Activated naive CD4-positive, alpha-beta T cell treated with Interleukin-2 at 50 U/mL for 16 hours (primary cell): ENCODE data around the gene CARD9.
"Not testable (repeated sequence)": the region's sequence is repeated elsewhere in the genome, so short reads cannot be mapped to it uniquely, and the experiment has no call there.

Experiments
- DNase-seq: peaks from one replicate; pipeline ENCODE4 v3.0.0-alpha.2; 2020

CARD9 gene

GRCh38 chr9:136363106-136363948 lies 10.1 kb downstream of the CARD9 start, which contains the start of gene DNLZ:
TSS of gene DNLZ (minus strand) at chr9:136363744. CDS start at chr9:136363714, 30 bp downstream.
- peak; percentile 92 for DNase-seq

GRCh38 chr9:136362450-136362784 lies 11.1 kb downstream of the CARD9 start:
- no peak for DNase-seq

GRCh38 chr9:136361754-136362449 lies 11.6 kb downstream of the CARD9 start:
- no peak for DNase-seq

- DNase-seq, result no peak
Observed at GRCh38 chr9:136361047-136361753, 12.3 kb downstream of the CARD9 start.

GRCh38 chr9:136359774-136360718 lies 13.4 kb downstream of the CARD9 start:
- DNase-seq, result no peak

GRCh38 chr9:136358888-136359287 lies 14.6 kb downstream of the CARD9 start:
- no peak for DNase-seq

GRCh38 chr9:136358016-136358415 lies 15.5 kb downstream of the CARD9 start:
- no peak for DNase-seq

GRCh38 chr9:136357202-136357725 lies 16.2 kb downstream of the CARD9 start:
- DNase-seq, result no peak

- DNase-seq, result no peak
Observed at GRCh38 chr9:136355616-136356557, 17.6 kb downstream of the CARD9 start.

- no peak for DNase-seq
Observed at GRCh38 chr9:136354592-136355085, 18.8 kb downstream of the CARD9 start.

GRCh38 chr9:136353757-136354488 lies 19.5 kb downstream of the CARD9 start:
- DNase-seq, result no peak

- no peak for DNase-seq
Observed at GRCh38 chr9:136353088-136353487, 20.4 kb downstream of the CARD9 start.

- no peak for DNase-seq
Observed at GRCh38 chr9:136352682-136353081, 20.8 kb downstream of the CARD9 start.

GRCh38 chr9:136351868-136352267 lies 21.6 kb downstream of the CARD9 start:
- DNase-seq, result not testable (repeated sequence)

GRCh38 chr9:136351252-136351800 lies 22.1 kb downstream of the CARD9 start:
- no peak for DNase-seq

GRCh38 chr9:136349546-136349945 lies 23.9 kb downstream of the CARD9 start:
- no peak for DNase-seq

- no peak for DNase-seq
Observed at GRCh38 chr9:136348691-136349090, 24.8 kb downstream of the CARD9 start.

GRCh38 chr9:136347472-136348256 lies 25.8 kb downstream of the CARD9 start:
- DNase-seq, result no peak

GRCh38 chr9:136346927-136347465 lies 26.5 kb downstream of the CARD9 start:
- DNase-seq, result no peak
